Measurements from ENCODE around the gene PI4K2A. TPM values are rescaled to one million over a fixed set of nuclear protein-coding genes. Genes with fewer than 3 reads are reported as not detected.

Gene PI4K2A
- total and polyA plus RNA-seq, 2 donors (not counting 1 experiment from before 2014, with no cell fraction given): 7.9 to 17.7 TPM

DNA sequence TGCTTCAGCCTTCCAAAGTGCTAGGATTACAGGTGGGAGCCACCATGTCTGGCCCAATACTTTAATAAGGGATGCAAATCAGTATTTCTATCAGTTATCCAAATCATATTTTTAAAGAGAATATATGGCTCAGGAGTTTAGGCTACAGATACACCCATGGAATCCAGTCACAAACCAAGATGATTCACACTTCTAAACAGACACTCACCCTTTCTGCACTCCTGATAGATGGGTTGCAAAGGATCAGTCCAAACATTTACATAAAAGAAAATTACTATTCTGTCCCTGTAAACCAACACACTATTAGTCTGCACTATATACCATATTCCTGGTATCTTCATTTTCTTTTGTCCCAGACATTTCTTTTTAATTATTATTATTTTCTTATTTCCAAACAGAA is 9.4 kb upstream of the PI4K2A start:
- DNase-seq (no peak), ATAC-seq (ENCODE audit: low read depth) (no peak)
- Mint-ChIP-seq H3K27me3 (no peaks in the 10 kb centered on the region), H3K4me3 (no peak overlapping the region), H3K27ac (no peak overlapping the region), H3K4me1 (peaks cover 13% of the 10 kb centered on the region), H3K9me3 (ENCODE audit: insufficient read depth) (no peaks in the 10 kb centered on the region)
- H3K4me1 ChIP-seq (ENCODE audit: control insufficient read depth in 2 of 2, insufficient read depth in 2 of 2, low read length in 2 of 2): peaks cover 0 to 11% of the 10 kb centered on the region in 2 donors
- no peak overlapping the region for H3K9ac ChIP-seq (ENCODE audit: low read length)
- no peaks in the 10 kb centered on the region for H4K20me1 ChIP-seq (ENCODE audit: control insufficient read depth, insufficient read depth, low read length, poor library complexity, severe bottlenecking)
- no peak overlapping the region for H3K4me3 ChIP-seq (ENCODE audit: control extremely low read depth in 1 of 5, extremely low read depth in 1 of 5, insufficient read depth in 1 of 5, low read depth in 2 of 5, low read length in 4 of 5)
- no peaks in the 10 kb centered on the region for H3K79me2 ChIP-seq (ENCODE audit: control insufficient read depth, insufficient read depth, low read length)
- ChIA-PET CTCF (no interaction called here), POLR2A (no interaction called here)
- no peaks in the 10 kb centered on the region for H3K9me3 ChIP-seq (ENCODE audit: control extremely low read depth in 1 of 3, control insufficient read depth in 2 of 3, insufficient read depth in 1 of 3, low read length in 2 of 3)
- no peak overlapping the region for H2AFZ ChIP-seq (ENCODE audit: insufficient read depth, low read depth, low read length, poor library complexity, severe bottlenecking)
- H3K27me3 ChIP-seq (replicated peaks in 1 of 4; ENCODE audit: control extremely low read depth in 1 of 4, control insufficient read depth in 3 of 4, insufficient read depth in 4 of 4, low read length in 3 of 4): peaks cover 0 to 6% (median 0%) of the 10 kb centered on the region in 4 experiments
- TF ChIP-seq EZH2 (IDR thresholded peaks at IDR 0.05; ENCODE audit: borderline replicate concordance, insufficient read depth, low read depth, low read length, poor library complexity, severe bottlenecking): no peak
- TF ChIP-seq, protein P1, sequence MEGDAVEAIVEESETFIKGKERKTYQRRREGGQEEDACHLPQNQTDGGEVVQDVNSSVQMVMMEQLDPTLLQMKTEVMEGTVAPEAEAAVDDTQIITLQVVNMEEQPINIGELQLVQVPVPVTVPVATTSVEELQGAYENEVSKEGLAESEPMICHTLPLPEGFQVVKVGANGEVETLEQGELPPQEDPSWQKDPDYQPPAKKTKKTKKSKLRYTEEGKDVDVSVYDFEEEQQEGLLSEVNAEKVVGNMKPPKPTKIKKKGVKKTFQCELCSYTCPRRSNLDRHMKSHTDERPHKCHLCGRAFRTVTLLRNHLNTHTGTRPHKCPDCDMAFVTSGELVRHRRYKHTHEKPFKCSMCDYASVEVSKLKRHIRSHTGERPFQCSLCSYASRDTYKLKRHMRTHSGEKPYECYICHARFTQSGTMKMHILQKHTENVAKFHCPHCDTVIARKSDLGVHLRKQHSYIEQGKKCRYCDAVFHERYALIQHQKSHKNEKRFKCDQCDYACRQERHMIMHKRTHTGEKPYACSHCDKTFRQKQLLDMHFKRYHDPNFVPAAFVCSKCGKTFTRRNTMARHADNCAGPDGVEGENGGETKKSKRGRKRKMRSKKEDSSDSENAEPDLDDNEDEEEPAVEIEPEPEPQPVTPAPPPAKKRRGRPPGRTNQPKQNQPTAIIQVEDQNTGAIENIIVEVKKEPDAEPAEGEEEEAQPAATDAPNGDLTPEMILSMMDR (IDR thresholded peaks at IDR 0.05): no peak
- no peak overlapping the region for H3K4me2 ChIP-seq (replicated peaks; ENCODE audit: low read depth, low read length, poor library complexity, severe bottlenecking)
- H3K27ac ChIP-seq (ENCODE audit: low read length in 2 of 2): no peak overlapping the region
- H3K36me3 ChIP-seq (replicated peaks in 1 of 2; ENCODE audit: control extremely low read depth in 1 of 2, control insufficient read depth in 1 of 2, extremely low read depth in 1 of 2, insufficient read depth in 2 of 2, low read length in 1 of 2): no peaks in the 10 kb centered on the region
- intact Hi-C loops (cut with micrococcal nuclease): no loop called here

DNA sequence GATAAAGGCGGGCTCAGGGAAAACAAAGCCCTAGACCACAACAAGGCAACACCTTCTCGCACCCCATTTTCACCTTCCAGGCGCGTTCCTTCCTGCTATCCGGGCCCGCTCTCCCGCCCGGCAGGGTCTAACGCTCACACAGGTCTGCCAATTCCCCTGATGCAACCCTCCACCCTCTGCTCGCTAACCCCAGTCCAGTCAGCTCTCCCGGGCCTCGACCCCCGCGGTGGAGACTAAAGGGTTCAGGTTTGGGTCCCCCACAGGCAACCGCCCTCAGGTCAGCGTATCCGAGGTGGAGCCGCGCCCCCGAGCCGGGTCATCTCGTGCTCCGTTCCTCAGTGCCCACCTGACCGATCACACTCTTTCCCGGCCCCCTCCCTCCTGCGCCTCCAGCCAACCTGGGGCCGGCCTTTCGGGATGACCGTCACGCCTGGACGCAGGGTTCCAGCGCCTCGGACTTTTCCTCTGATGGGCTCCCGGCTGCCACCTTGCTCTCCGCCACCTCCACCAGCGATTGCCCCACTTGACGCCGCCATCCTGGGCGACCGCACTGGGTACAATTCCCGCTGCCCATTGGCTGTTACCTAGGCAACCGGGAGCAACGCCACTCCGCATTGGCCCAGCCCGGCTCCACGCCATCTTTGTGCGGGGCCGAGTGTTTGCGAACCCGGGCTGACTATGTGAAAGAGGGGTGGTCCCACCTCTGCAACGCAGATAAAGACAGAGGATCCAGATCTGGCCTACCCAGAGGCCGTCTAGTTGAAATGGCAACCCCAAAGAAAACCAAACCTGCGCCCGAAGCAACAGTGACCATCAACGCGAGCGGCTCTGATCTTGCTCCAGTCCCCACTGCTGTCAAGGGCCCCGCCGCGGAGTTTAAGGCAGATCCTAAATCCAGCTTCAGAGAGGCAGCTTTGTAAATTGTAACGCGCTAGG is 7.3 kb upstream of the PI4K2A start, which contains the start of gene MORN4:
TSS of gene MORN4 (minus strand) at position 552 of the 936 bp plus-strand sequence. CDS start 13,847 bp downstream, outside the sequence.
- peak within 1 kb of the TSS; percentile 76 for H3K27ac Mint-ChIP-seq
- CTCF ChIA-PET: no interaction called here
- peak within 1 kb of the TSS; percentile 78 for H3K9ac ChIP-seq (ENCODE audit: low read length)
- no peaks in the 10 kb centered on the region for H3K79me2 ChIP-seq (ENCODE audit: control insufficient read depth, insufficient read depth, low read length)
- H3K4me3 Mint-ChIP-seq: peak within 1 kb of the TSS; percentile 94
- peaks cover 13% of the 10 kb centered on the region for H3K4me1 Mint-ChIP-seq
- H4K20me1 ChIP-seq (ENCODE audit: control insufficient read depth, insufficient read depth, low read length, poor library complexity, severe bottlenecking): no peaks in the 10 kb centered on the region
- peak within 1 kb of the TSS in 1 of 2 donors; percentile 11 for H3K27ac ChIP-seq (ENCODE audit: low read length in 2 of 2)
- H3K27me3 ChIP-seq (replicated peaks in 1 of 4; ENCODE audit: control extremely low read depth in 1 of 4, control insufficient read depth in 3 of 4, insufficient read depth in 4 of 4, low read length in 3 of 4): peaks cover 0 to 6% (median 0%) of the 10 kb centered on the region in 4 experiments
- H3K9me3 Mint-ChIP-seq (ENCODE audit: insufficient read depth): no peaks in the 10 kb centered on the region
- ATAC-seq (ENCODE audit: low read depth): peak; percentile 99
- intact Hi-C loops (cut with micrococcal nuclease): loop anchor here (1.0 to 2.0 kb wide), 5 partner anchors 8 to 188 kb away; partner anchors contain the start of genes AVPI1, MMS19, UBTD1 and ZFYVE27
- POLR2A ChIA-PET: no interaction called here
- H3K4me2 ChIP-seq (replicated peaks; ENCODE audit: low read depth, low read length, poor library complexity, severe bottlenecking): peak within 1 kb of the TSS; percentile 96
- TF ChIP-seq EZH2 (IDR thresholded peaks at IDR 0.05; ENCODE audit: borderline replicate concordance, insufficient read depth, low read depth, low read length, poor library complexity, severe bottlenecking): no peak
- TF ChIP-seq, protein P1 (IDR thresholded peaks at IDR 0.05): no peak
- H3K36me3 ChIP-seq (replicated peaks in 1 of 2; ENCODE audit: control extremely low read depth in 1 of 2, control insufficient read depth in 1 of 2, extremely low read depth in 1 of 2, insufficient read depth in 2 of 2, low read length in 1 of 2): no peaks in the 10 kb centered on the region
- WGBS (ENCODE audit: insufficient coverage): 6% methylated on average over 62 of the region's 62 CpGs
- H2AFZ ChIP-seq (ENCODE audit: insufficient read depth, low read depth, low read length, poor library complexity, severe bottlenecking): peak within 1 kb of the TSS; percentile 100
- H3K9me3 ChIP-seq (ENCODE audit: control extremely low read depth in 1 of 3, control insufficient read depth in 2 of 3, insufficient read depth in 1 of 3, low read length in 2 of 3): no peaks in the 10 kb centered on the region
- DNase-seq: peak; percentile 93
- H3K27me3 Mint-ChIP-seq: no peaks in the 10 kb centered on the region
- H3K4me1 ChIP-seq (ENCODE audit: control insufficient read depth in 2 of 2, insufficient read depth in 2 of 2, low read length in 2 of 2): peaks cover 0 to 11% of the 10 kb centered on the region in 2 donors
- peak within 1 kb of the TSS; percentile 34 to 87 (median 63) for H3K4me3 ChIP-seq (ENCODE audit: control extremely low read depth in 1 of 5, extremely low read depth in 1 of 5, insufficient read depth in 1 of 5, low read depth in 2 of 5, low read length in 4 of 5)

Measured in B cell (primary cell).